NCI-H2029 (cell line): ENCODE measurements around the gene USP10.
"Not testable (repeated sequence)": the region's sequence is repeated elsewhere in the genome, so short reads cannot be mapped to it uniquely, and the experiment has no call there.

Experiments used
- DNase-seq: peaks from one replicate; lab custom pipeline; 2025; lab: John Stamatoyannopoulos, UW

The USP10 gene

GRCh38 chr16:84673561-84673960 lies 26.2 kb upstream of the USP10 start:
- no peak for DNase-seq

GRCh38 chr16:84675423-84675822 lies 24.4 kb upstream of the USP10 start:
- DNase-seq: no peak

- no peak for DNase-seq
Measured at GRCh38 chr16:84675884-84676283, 23.9 kb upstream of the USP10 start.

GRCh38 chr16:84677017-84677803 lies 22.6 kb upstream of the USP10 start:
- no peak for DNase-seq

- DNase-seq: no peak
Measured at GRCh38 chr16:84677849-84678248, 22.0 kb upstream of the USP10 start.

GRCh38 chr16:84678541-84678940 lies 21.3 kb upstream of the USP10 start:
- no peak for DNase-seq

GRCh38 chr16:84680165-84680842 lies 19.5 kb upstream of the USP10 start:
- no peak for DNase-seq

GRCh38 chr16:84680843-84681629 lies 18.8 kb upstream of the USP10 start:
- no peak for DNase-seq

- no peak for DNase-seq
Measured at GRCh38 chr16:84683691-84684591, 15.9 kb upstream of the USP10 start.

- DNase-seq: no peak
Measured at GRCh38 chr16:84684592-84684965, 15.2 kb upstream of the USP10 start.

- no peak for DNase-seq
Measured at GRCh38 chr16:84685210-84685609, 14.6 kb upstream of the USP10 start.

- no peak for DNase-seq
Measured at GRCh38 chr16:84686707-84687298, 13.0 kb upstream of the USP10 start.

- no peak for DNase-seq
Measured at GRCh38 chr16:84687715-84688114, 12.1 kb upstream of the USP10 start.

GRCh38 chr16:84688163-84688562 lies 11.6 kb upstream of the USP10 start:
- DNase-seq: not testable (repeated sequence)

GRCh38 chr16:84689111-84689510 lies 10.7 kb upstream of the USP10 start:
- DNase-seq: no peak

GRCh38 chr16:84690088-84690819 lies 9.5 kb upstream of the USP10 start:
- no peak for DNase-seq

GRCh38 chr16:84692451-84693214 lies 7.2 kb upstream of the USP10 start:
- DNase-seq: no peak

GRCh38 chr16:84693869-84694268 lies 5.9 kb upstream of the USP10 start:
- not testable (repeated sequence) for DNase-seq

- DNase-seq: no peak
Measured at GRCh38 chr16:84694980-84695379, 4.8 kb upstream of the USP10 start.

GRCh38 chr16:84699147-84699711 lies 571 bp upstream of the USP10 start:
- no peak for DNase-seq
